NCI-H82 (cell line): ENCODE data around the gene NFATC3.
A peak's percentile ranks its signal among the peaks of the same experiment; 100 is the strongest.
"Not testable (repeated sequence)": the region's sequence is repeated elsewhere in the genome, so short reads cannot be mapped to it uniquely, and the experiment has no call there.

Experiments used
- DNase-seq: peaks from one replicate; lab custom pipeline; 2025; lab: John Stamatoyannopoulos, UW

The NFATC3 gene

GRCh38 chr16:68120496-68120895 lies 35.3 kb downstream of the NFATC3 start:
- DNase-seq = not testable (repeated sequence)

GRCh38 chr16:68126395-68126794 lies 41.2 kb downstream of the NFATC3 start:
- no peak for DNase-seq

GRCh38 chr16:68128577-68129305 lies 43.6 kb downstream of the NFATC3 start:
- DNase-seq = no peak

GRCh38 chr16:68130520-68130919 lies 45.4 kb downstream of the NFATC3 start:
- DNase-seq = no peak

- no peak for DNase-seq
Measured at GRCh38 chr16:68131813-68132706, 46.9 kb downstream of the NFATC3 start.

- not testable (repeated sequence) for DNase-seq
Measured at GRCh38 chr16:68133000-68133399, 47.8 kb downstream of the NFATC3 start.

GRCh38 chr16:68134644-68135043 lies 49.5 kb downstream of the NFATC3 start:
- DNase-seq = no peak

GRCh38 chr16:68136515-68136914 lies 51.3 kb downstream of the NFATC3 start:
- DNase-seq = no peak

GRCh38 chr16:68144008-68144407 lies 58.8 kb downstream of the NFATC3 start:
- no peak for DNase-seq

GRCh38 chr16:68146585-68146984 lies 61.4 kb downstream of the NFATC3 start:
- peak; percentile 69 for DNase-seq

- DNase-seq = no peak
Measured at GRCh38 chr16:68147444-68147843, 62.3 kb downstream of the NFATC3 start.

- no peak for DNase-seq
Measured at GRCh38 chr16:68149596-68149995, 64.4 kb downstream of the NFATC3 start.

GRCh38 chr16:68155425-68155824 lies 70.3 kb downstream of the NFATC3 start:
- DNase-seq = no peak

GRCh38 chr16:68162413-68162812 lies 77.2 kb downstream of the NFATC3 start:
- DNase-seq = no peak

- DNase-seq = not testable (repeated sequence)
Measured at GRCh38 chr16:68163275-68163674, 78.1 kb downstream of the NFATC3 start.

GRCh38 chr16:68166264-68166663 lies 81.1 kb downstream of the NFATC3 start:
- DNase-seq = peak; percentile 30

GRCh38 chr16:68179196-68179795 lies 94.1 kb downstream of the NFATC3 start:
- no peak for DNase-seq

- no peak for DNase-seq
Measured at GRCh38 chr16:68179855-68180254, 94.7 kb downstream of the NFATC3 start.

GRCh38 chr16:68183046-68183445 lies 97.9 kb downstream of the NFATC3 start:
- no peak for DNase-seq

- DNase-seq = no peak
Measured at GRCh38 chr16:68186877-68187276, 101.7 kb downstream of the NFATC3 start.

GRCh38 chr16:68187505-68187904 lies 102.3 kb downstream of the NFATC3 start:
- no peak for DNase-seq

- no peak for DNase-seq
Measured at GRCh38 chr16:68188170-68188569, 103.0 kb downstream of the NFATC3 start.

- DNase-seq = no peak
Measured at GRCh38 chr16:68190081-68190480, 104.9 kb downstream of the NFATC3 start.
